Measurements from ENCODE around the gene TMEM150A. TPM values are rescaled to one million over a fixed set of nuclear protein-coding genes. Genes with fewer than 3 reads are reported as not detected.
"Not testable (repeated sequence)": the region's sequence is repeated elsewhere in the genome, so short reads cannot be mapped to it uniquely, and the experiment has no call there.

TMEM150A gene
- total RNA-seq, 1 donor from 2014 or later, result 7.2 TPM

- Histone ChIP-seq H2AFZ (replicated peaks) (no peak overlapping the region), H3K4me2 (no peak overlapping the region), H3K36me3 (peaks cover 15% of the 10 kb centered on the region), H3F3A (ENCODE audit: low read depth) (peaks cover 4% of the 10 kb centered on the region), H3K4me3 (no peak overlapping the region), H3K9ac (no peak overlapping the region), H3K27ac (no peak overlapping the region), H3K4me1 (peaks cover 10% of the 10 kb centered on the region), H3K27me3 (no peaks in the 10 kb centered on the region), H3K79me2 (ENCODE audit: low read depth) (peaks cover 51% of the 10 kb centered on the region), H4K20me1 (ENCODE audit: low read depth) (peaks cover 37% of the 10 kb centered on the region), H3K9me3 (ENCODE audit: low read depth) (no peaks in the 10 kb centered on the region)
- Mint-ChIP-seq H3K4me3 (no peak overlapping the region), H3K9me3 (no peaks in the 10 kb centered on the region), H3K27ac (no peak overlapping the region), H3K36me3 (peaks cover 24% of the 10 kb centered on the region), H3K27me3 (ENCODE audit: insufficient read depth, low read depth) (peaks cover 2% of the 10 kb centered on the region), H3K4me1 (peaks cover 11% of the 10 kb centered on the region)
- TF ChIP-seq CTCF (IDR thresholded peaks at IDR 0.05) (no peak), EZH2phosphoT487 (IDR thresholded peaks at IDR 0.05) (no peak), EZH2 (IDR thresholded peaks at IDR 0.05) (no peak)
- no peak for DNase-seq (ENCODE audit: low spot score)
Measured at GRCh38 chr2:85621338-85621737, 18.8 kb upstream of the TMEM150A start.

GRCh38 chr2:85619617-85620016 is 17.1 kb upstream of the TMEM150A start:
- Mint-ChIP-seq H3K27ac (no peak overlapping the region), H3K27me3 (ENCODE audit: insufficient read depth, low read depth) (peaks cover 2% of the 10 kb centered on the region), H3K4me3 (no peak overlapping the region), H3K36me3 (peaks cover 16% of the 10 kb centered on the region), H3K9me3 (no peaks in the 10 kb centered on the region), H3K4me1 (peaks cover 15% of the 10 kb centered on the region)
- Histone ChIP-seq H3K4me1 (peaks cover 10% of the 10 kb centered on the region), H2AFZ (replicated peaks) (no peak overlapping the region), H3K79me2 (ENCODE audit: low read depth) (peaks cover 58% of the 10 kb centered on the region), H3K4me3 (no peak overlapping the region), H3K36me3 (peaks cover 15% of the 10 kb centered on the region), H3K4me2 (no peak overlapping the region), H3K27me3 (no peaks in the 10 kb centered on the region), H3K9me3 (ENCODE audit: low read depth) (no peaks in the 10 kb centered on the region), H4K20me1 (ENCODE audit: low read depth) (peaks cover 37% of the 10 kb centered on the region), H3K27ac (no peak overlapping the region), H3K9ac (no peak overlapping the region), H3F3A (ENCODE audit: low read depth) (peaks cover 6% of the 10 kb centered on the region)
- TF ChIP-seq CTCF (IDR thresholded peaks at IDR 0.05) (no peak), EZH2phosphoT487 (IDR thresholded peaks at IDR 0.05) (no peak), EZH2 (IDR thresholded peaks at IDR 0.05) (no peak)
- DNase-seq (ENCODE audit: low spot score), result no peak

- Mint-ChIP-seq H3K4me3 (peak overlapping the region; percentile 95), H3K4me1 (peaks cover 15% of the 10 kb centered on the region)
- H2AFZ ChIP-seq (replicated peaks); H3K9me3 Mint-ChIP-seq; H3K36me3 ChIP-seq; H3K27me3 ChIP-seq; H3K9me3 ChIP-seq (ENCODE audit: low read depth); H3K27ac Mint-ChIP-seq; H3K27me3 Mint-ChIP-seq (ENCODE audit: insufficient read depth, low read depth); H3K4me1 ChIP-seq; H3K36me3 Mint-ChIP-seq; H3K27ac ChIP-seq; DNase-seq (ENCODE audit: low spot score): not testable (repeated sequence)
- peak overlapping the region; percentile 88 for H3K4me3 ChIP-seq
- H3K79me2 ChIP-seq (ENCODE audit: low read depth), result peaks cover 58% of the 10 kb centered on the region
- H3K4me2 ChIP-seq, result peak overlapping the region; percentile 98
- H3K9ac ChIP-seq, result peak overlapping the region; percentile 24
- peaks cover 24% of the 10 kb centered on the region for H3F3A ChIP-seq (ENCODE audit: low read depth)
- H4K20me1 ChIP-seq (ENCODE audit: low read depth), result peaks cover 37% of the 10 kb centered on the region
Measured at GRCh38 chr2:85617723-85618122, 15.2 kb upstream of the TMEM150A start.

GRCh38 chr2:85615413-85615728 is 12.9 kb upstream of the TMEM150A start:
- Histone ChIP-seq H2AFZ (replicated peaks) (no peak overlapping the region), H4K20me1 (ENCODE audit: low read depth) (peaks cover 32% of the 10 kb centered on the region), H3K27ac (no peak overlapping the region), H3K4me1 (peaks cover 10% of the 10 kb centered on the region), H3K4me3 (peak overlapping the region; percentile 88), H3K27me3 (no peaks in the 10 kb centered on the region), H3K9me3 (ENCODE audit: low read depth) (no peaks in the 10 kb centered on the region), H3K36me3 (peaks cover under 1% of the 10 kb centered on the region), H3K9ac (no peak overlapping the region), H3K79me2 (ENCODE audit: low read depth) (peaks cover 61% of the 10 kb centered on the region), H3F3A (ENCODE audit: low read depth) (peaks cover 29% of the 10 kb centered on the region), H3K4me2 (peak overlapping the region; percentile 98)
- H3K36me3 Mint-ChIP-seq, result no peaks in the 10 kb centered on the region
- no peak for DNase-seq (ENCODE audit: low spot score)
- H3K27me3 Mint-ChIP-seq (ENCODE audit: insufficient read depth, low read depth), result peaks cover 3% of the 10 kb centered on the region
- no peak for TF ChIP-seq EZH2 (IDR thresholded peaks at IDR 0.05)
- TF ChIP-seq EZH2phosphoT487 (IDR thresholded peaks at IDR 0.05), result no peak
- TF ChIP-seq CTCF (IDR thresholded peaks at IDR 0.05), result no peak
- H3K4me1 Mint-ChIP-seq, result peaks cover 19% of the 10 kb centered on the region
- peak overlapping the region; percentile 95 for H3K4me3 Mint-ChIP-seq
- H3K9me3 Mint-ChIP-seq, result no peaks in the 10 kb centered on the region
- H3K27ac Mint-ChIP-seq, result no peak overlapping the region

- Mint-ChIP-seq H3K4me3 (peak overlapping the region; percentile 71), H3K4me1 (peaks cover 23% of the 10 kb centered on the region)
- Histone ChIP-seq H3F3A (ENCODE audit: low read depth) (peaks cover 27% of the 10 kb centered on the region), H3K79me2 (ENCODE audit: low read depth) (peaks cover 59% of the 10 kb centered on the region), H4K20me1 (ENCODE audit: low read depth) (peaks cover 32% of the 10 kb centered on the region)
- not testable (repeated sequence) for H3K4me3 ChIP-seq; H3K27me3 ChIP-seq; H3K27ac Mint-ChIP-seq; H3K9ac ChIP-seq; H3K36me3 Mint-ChIP-seq; H3K36me3 ChIP-seq; H3K4me2 ChIP-seq; H2AFZ ChIP-seq (replicated peaks); H3K9me3 ChIP-seq (ENCODE audit: low read depth); H3K27ac ChIP-seq; H3K4me1 ChIP-seq; H3K9me3 Mint-ChIP-seq; DNase-seq (ENCODE audit: low spot score); H3K27me3 Mint-ChIP-seq (ENCODE audit: insufficient read depth, low read depth)
Measured at GRCh38 chr2:85614757-85615156, 12.3 kb upstream of the TMEM150A start.

All from neural progenitor cell (in vitro differentiated cells).